ENCODE results near the gene ENTPD7. TPM values are rescaled to one million over a fixed set of nuclear protein-coding genes. Genes with fewer than 3 reads are reported as not detected.

The ENTPD7 gene
- total and polyA plus RNA-seq, 2 experiments from 2014 or later: 5.1 to 6.7 TPM

DNA sequence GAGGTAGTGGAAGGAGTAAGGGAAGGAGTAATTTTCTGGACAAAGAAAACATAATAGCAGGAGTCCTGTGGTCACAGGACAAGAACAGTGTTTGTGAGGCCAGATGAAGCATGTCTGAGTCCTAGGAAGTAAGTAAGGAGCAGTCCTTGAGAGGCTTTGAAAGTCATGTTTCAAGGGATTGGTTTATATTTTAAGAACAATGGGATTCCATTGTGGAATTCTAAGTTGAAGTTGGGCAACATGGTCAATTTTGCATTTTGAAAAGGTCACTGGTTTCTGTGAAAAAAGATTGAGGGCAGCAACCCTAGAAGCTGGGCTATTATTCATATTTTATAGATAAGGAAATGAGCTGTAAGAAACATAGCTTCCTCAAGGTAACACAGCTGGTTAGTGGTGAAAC is 28.3 kb upstream of the ENTPD7 start:
- H3K4me3 ChIP-seq: no peak overlapping the region
- TF ChIP-seq, protein P1, sequence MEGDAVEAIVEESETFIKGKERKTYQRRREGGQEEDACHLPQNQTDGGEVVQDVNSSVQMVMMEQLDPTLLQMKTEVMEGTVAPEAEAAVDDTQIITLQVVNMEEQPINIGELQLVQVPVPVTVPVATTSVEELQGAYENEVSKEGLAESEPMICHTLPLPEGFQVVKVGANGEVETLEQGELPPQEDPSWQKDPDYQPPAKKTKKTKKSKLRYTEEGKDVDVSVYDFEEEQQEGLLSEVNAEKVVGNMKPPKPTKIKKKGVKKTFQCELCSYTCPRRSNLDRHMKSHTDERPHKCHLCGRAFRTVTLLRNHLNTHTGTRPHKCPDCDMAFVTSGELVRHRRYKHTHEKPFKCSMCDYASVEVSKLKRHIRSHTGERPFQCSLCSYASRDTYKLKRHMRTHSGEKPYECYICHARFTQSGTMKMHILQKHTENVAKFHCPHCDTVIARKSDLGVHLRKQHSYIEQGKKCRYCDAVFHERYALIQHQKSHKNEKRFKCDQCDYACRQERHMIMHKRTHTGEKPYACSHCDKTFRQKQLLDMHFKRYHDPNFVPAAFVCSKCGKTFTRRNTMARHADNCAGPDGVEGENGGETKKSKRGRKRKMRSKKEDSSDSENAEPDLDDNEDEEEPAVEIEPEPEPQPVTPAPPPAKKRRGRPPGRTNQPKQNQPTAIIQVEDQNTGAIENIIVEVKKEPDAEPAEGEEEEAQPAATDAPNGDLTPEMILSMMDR (IDR thresholded peaks at IDR 0.05; ENCODE audit: low read depth, low read length): no peak
- H3K36me3 ChIP-seq: no peaks in the 10 kb centered on the region
- H3K9me3 ChIP-seq (ENCODE audit: low read depth): no peaks in the 10 kb centered on the region
- no peak overlapping the region for H3K27ac ChIP-seq
- DNase-seq (ENCODE audit: low read depth in 1 of 2, low spot score in 1 of 2): peak in 1 of 2 donors; percentile 58
- no peaks in the 10 kb centered on the region for H3K4me1 ChIP-seq (ENCODE audit: low read depth)
- H3K27me3 ChIP-seq: no peaks in the 10 kb centered on the region

DNA sequence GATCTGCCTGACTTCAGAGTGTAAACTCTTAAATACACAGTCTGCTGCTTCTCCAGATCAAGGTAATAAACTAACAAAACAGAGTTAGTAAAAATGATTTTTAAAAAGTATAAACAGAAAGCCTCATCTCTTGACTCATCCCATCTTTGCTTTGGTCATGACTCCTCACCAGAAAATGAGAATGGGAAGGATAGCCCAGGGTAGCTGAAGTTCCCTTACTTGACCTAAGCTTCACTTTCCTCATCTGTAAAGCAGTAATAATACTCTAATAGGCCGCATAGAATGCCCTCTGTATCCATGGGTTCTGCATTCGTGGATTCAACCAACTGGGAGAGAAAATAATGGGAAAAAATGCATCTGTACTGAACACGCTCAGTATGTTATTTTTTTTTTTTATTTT is 27.8 kb upstream of the ENTPD7 start:
- H3K27ac ChIP-seq: no peak overlapping the region
- no peaks in the 10 kb centered on the region for H3K27me3 ChIP-seq
- TF ChIP-seq, protein P1 (IDR thresholded peaks at IDR 0.05; ENCODE audit: low read depth, low read length): no peak
- no peaks in the 10 kb centered on the region for H3K9me3 ChIP-seq (ENCODE audit: low read depth)
- DNase-seq (ENCODE audit: low read depth in 1 of 2, low spot score in 1 of 2): peak in 1 of 2 donors; percentile 18
- H3K4me3 ChIP-seq: no peak overlapping the region
- no peaks in the 10 kb centered on the region for H3K36me3 ChIP-seq
- H3K4me1 ChIP-seq (ENCODE audit: low read depth): no peaks in the 10 kb centered on the region

DNA sequence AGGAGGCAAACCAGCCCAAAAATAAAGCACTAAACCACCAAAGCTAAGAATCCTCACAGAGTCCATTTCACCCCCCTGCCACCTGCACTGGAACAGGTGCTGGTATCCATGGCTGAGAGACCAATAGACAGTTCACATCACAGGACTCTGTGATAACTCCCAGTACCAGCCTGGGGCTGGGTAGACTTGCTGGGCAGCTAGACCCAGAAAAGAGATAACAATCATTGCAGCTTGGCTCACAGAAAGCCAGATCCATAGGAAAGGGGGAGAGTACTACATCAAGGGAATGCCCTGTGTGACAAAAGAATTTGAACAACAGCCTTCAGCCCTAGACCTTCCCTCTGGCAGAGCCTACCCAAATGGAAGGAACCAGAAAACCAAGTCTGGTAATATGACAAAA is 25.5 kb upstream of the ENTPD7 start:
- Histone ChIP-seq H3K27me3 (no peaks in the 10 kb centered on the region), H3K36me3 (no peaks in the 10 kb centered on the region), H3K4me1 (ENCODE audit: low read depth) (no peaks in the 10 kb centered on the region), H3K27ac (no peak overlapping the region), H3K9me3 (ENCODE audit: low read depth) (no peaks in the 10 kb centered on the region), H3K4me3 (no peak overlapping the region)
- no peak for DNase-seq (ENCODE audit: low read depth in 1 of 2, low spot score in 1 of 2)
- TF ChIP-seq, protein P1 (IDR thresholded peaks at IDR 0.05; ENCODE audit: low read depth, low read length): no peak

DNA sequence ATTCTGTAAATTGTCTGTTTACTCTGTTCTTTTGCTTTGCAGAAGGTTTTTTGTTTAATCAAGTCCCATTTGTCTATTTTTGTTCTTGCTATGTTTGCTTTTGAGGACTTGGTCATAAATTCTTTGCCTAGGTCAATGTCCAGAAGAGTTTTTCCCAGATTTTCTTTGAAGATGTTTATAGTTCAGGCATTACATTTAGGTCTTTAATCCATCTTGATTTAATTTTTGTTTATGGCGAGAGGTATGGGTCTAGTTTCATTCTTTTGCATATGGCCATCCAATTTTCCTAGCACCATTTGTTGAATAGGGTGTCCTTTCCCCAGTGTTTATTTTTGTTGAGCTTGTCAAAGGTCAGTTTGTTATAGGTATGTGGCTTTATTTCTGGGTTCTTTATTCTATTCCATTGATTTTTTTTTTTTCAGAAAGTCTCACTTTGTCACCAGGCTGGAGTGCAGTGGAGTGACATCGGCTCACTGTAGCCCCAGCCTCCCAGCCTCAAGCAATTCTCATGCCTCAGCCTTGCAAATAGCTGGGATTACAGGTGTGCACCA is 11.6 kb upstream of the ENTPD7 start:
- TF ChIP-seq, protein P1 (IDR thresholded peaks at IDR 0.05; ENCODE audit: low read depth, low read length): no peak
- DNase-seq (ENCODE audit: low read depth in 1 of 2, low spot score in 1 of 2): no peak
- H3K27me3 ChIP-seq: no peaks in the 10 kb centered on the region
- H3K9me3 ChIP-seq (ENCODE audit: low read depth): no peaks in the 10 kb centered on the region
- no peak overlapping the region for H3K4me3 ChIP-seq
- H3K27ac ChIP-seq: no peak overlapping the region
- H3K36me3 ChIP-seq: no peaks in the 10 kb centered on the region
- H3K4me1 ChIP-seq (ENCODE audit: low read depth): no peaks in the 10 kb centered on the region

DNA sequence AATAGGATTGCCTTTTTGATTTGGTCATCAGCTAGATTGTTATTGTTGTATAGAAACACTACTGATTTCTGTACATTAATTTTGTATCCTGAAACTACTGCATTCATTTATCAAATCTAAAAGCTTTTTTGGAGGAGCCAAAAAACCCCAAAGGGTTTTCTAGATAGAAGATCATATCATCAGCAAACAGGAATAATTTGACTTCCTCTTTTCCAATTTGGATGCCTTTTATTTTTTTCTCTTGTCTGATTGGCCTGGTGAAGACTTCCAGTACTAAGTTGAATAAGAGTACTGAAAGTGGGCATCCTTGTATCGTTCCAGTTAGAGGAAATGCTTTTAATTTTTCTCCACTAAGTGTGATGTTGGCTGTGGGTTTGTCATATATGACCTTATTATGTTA is 10.6 kb upstream of the ENTPD7 start:
- Histone ChIP-seq H3K4me3 (no peak overlapping the region), H3K4me1 (ENCODE audit: low read depth) (no peaks in the 10 kb centered on the region)
- DNase-seq (ENCODE audit: low read depth in 1 of 2, low spot score in 1 of 2): no peak

More for the DNA sequence above, 10.6 kb upstream of the ENTPD7 start:
- no peak overlapping the region for H3K27ac ChIP-seq
- no peaks in the 10 kb centered on the region for H3K27me3 ChIP-seq
- TF ChIP-seq, protein P1 (IDR thresholded peaks at IDR 0.05; ENCODE audit: low read depth, low read length): no peak
- H3K36me3 ChIP-seq: no peaks in the 10 kb centered on the region
- H3K9me3 ChIP-seq (ENCODE audit: low read depth): no peaks in the 10 kb centered on the region

Data from cardiac muscle cell (in vitro differentiated cells and primary cell).